ENCODE measurements around the gene HK1.

Gene HK1

GRCh38 chr10:69406302-69406811, 128.1 kb downstream of the HK1 start:
- DNase-seq (ENCODE audit: low read depth) = no peak

- no peak for DNase-seq (ENCODE audit: low read depth)
Measured at GRCh38 chr10:69406816-69407580, 128.7 kb downstream of the HK1 start.

- DNase-seq (ENCODE audit: low read depth) = no peak
Measured at GRCh38 chr10:69407621-69408301, 129.5 kb downstream of the HK1 start.

GRCh38 chr10:69408318-69409175, 130.3 kb downstream of the HK1 start:
- peak; percentile 86 for DNase-seq (ENCODE audit: low read depth)

- DNase-seq (ENCODE audit: low read depth) = no peak
Measured at GRCh38 chr10:69409176-69409495, 130.8 kb downstream of the HK1 start.

- no peak for DNase-seq (ENCODE audit: low read depth)
Measured at GRCh38 chr10:69409968-69410367, 131.7 kb downstream of the HK1 start.

GRCh38 chr10:69410487-69410886, 132.2 kb downstream of the HK1 start:
- no peak for DNase-seq (ENCODE audit: low read depth)

- DNase-seq (ENCODE audit: low read depth) = no peak
Measured at GRCh38 chr10:69411476-69411875, 133.2 kb downstream of the HK1 start.

GRCh38 chr10:69412232-69412790, 134.0 kb downstream of the HK1 start:
- no peak for DNase-seq (ENCODE audit: low read depth)

GRCh38 chr10:69413221-69413865, 135.0 kb downstream of the HK1 start:
- no peak for DNase-seq (ENCODE audit: low read depth)

GRCh38 chr10:69414036-69415018, 136.0 kb downstream of the HK1 start:
- DNase-seq (ENCODE audit: low read depth) = no peak

GRCh38 chr10:69415049-69415448, 136.8 kb downstream of the HK1 start:
- no peak for DNase-seq (ENCODE audit: low read depth)

- DNase-seq (ENCODE audit: low read depth) = no peak
Measured at GRCh38 chr10:69415951-69416350, 137.7 kb downstream of the HK1 start.

- no peak for DNase-seq (ENCODE audit: low read depth)
Measured at GRCh38 chr10:69416695-69417094, 138.4 kb downstream of the HK1 start, which contains the start of gene TACR2. TSS of gene TACR2 (minus strand) at chr10:69416918. CDS start at chr10:69416323, 595 bp downstream.

- DNase-seq (ENCODE audit: low read depth) = no peak
Measured at GRCh38 chr10:69417542-69417941, 139.2 kb downstream of the HK1 start.

GRCh38 chr10:69418052-69418752, 139.9 kb downstream of the HK1 start:
- no peak for DNase-seq (ENCODE audit: low read depth)

GRCh38 chr10:69419096-69419743, 140.9 kb downstream of the HK1 start:
- no peak for DNase-seq (ENCODE audit: low read depth)

GRCh38 chr10:69419744-69420126, 141.4 kb downstream of the HK1 start:
- DNase-seq (ENCODE audit: low read depth) = no peak

GRCh38 chr10:69421611-69422308, 143.5 kb downstream of the HK1 start:
- no peak for DNase-seq (ENCODE audit: low read depth)
